OCI-LY1 (cell line): Measurements from ENCODE around the gene ZNF189.

Experiments
- H2AFZ ChIP-seq: fragments of 200-600 bp; sonication (generic), shearing (Covaris generic); 2 replicates; pipeline ENCODE4 v1.6.0; 2014; ENCODE audit warnings: antibody characterized with exemption, mild to moderate bottlenecking, low read length
- H3F3A ChIP-seq: fragments of 200-600 bp; sonication (generic), shearing (Covaris generic); 2 replicates; pipeline ENCODE4 v1.6.0; 2014; ENCODE audit warnings: mild to moderate bottlenecking, antibody characterized with exemption, low read length, moderate library complexity; ENCODE audit not compliant: insufficient read depth
- H3K27ac ChIP-seq: fragments of 200-600 bp; sonication (generic); 2 replicates; pipeline ENCODE4 v1.5.1; 2014; ENCODE audit warnings: low read length, mixed run types, mild to moderate bottlenecking, low read depth; ENCODE audit not compliant: poor library complexity, severe bottlenecking
- H3K27me3 ChIP-seq: fragments of 200-600 bp; sonication (generic); 2 replicates; pipeline ENCODE4 v1.6.0; 2014; ENCODE audit warnings: antibody characterized with exemption, mild to moderate bottlenecking, low read length, moderate library complexity; ENCODE audit not compliant: insufficient read depth
- H3K36me3 ChIP-seq: fragments of 200-600 bp; sonication (generic); 2 replicates; pipeline ENCODE4 v1.6.1; 2014; ENCODE audit warnings: mild to moderate bottlenecking, antibody characterized with exemption, low read length, moderate library complexity, mixed read lengths; ENCODE audit not compliant: insufficient read depth
- H3K4me1 ChIP-seq: fragments of 200-600 bp; sonication (generic); 2 replicates; pipeline ENCODE4 v1.5.1; 2014; ENCODE audit warnings: mild to moderate bottlenecking, low read length, moderate library complexity; ENCODE audit not compliant: insufficient read depth, severe bottlenecking
- H3K4me2 ChIP-seq: fragments of 200-600 bp; sonication (generic), shearing (Covaris generic); 2 replicates; pipeline ENCODE4 v1.6.1; 2014; ENCODE audit warnings: low read length
- H3K4me3 ChIP-seq: fragments of 200-600 bp; sonication (generic); 2 replicates; pipeline ENCODE4 v1.5.1; 2014; ENCODE audit warnings: low read length, low read depth, mild to moderate bottlenecking, mixed read lengths; ENCODE audit not compliant: poor library complexity, severe bottlenecking
- H3K79me2 ChIP-seq: fragments of 200-600 bp; shearing (Covaris generic); 2 replicates; pipeline ENCODE4 v1.6.1; 2016; ENCODE audit warnings: mixed run types, low read length, mixed read lengths; ENCODE audit not compliant: insufficient read depth
- H3K9ac ChIP-seq: fragments of 200-600 bp; sonication (generic), shearing (Covaris generic); 2 replicates; pipeline ENCODE4 v1.6.1; 2014; ENCODE audit warnings: mild to moderate bottlenecking, low read length, mixed read lengths
- H3K9me2 ChIP-seq: fragments of 200-600 bp; sonication (generic), shearing (Covaris generic); 2 replicates; pipeline ENCODE4 v1.6.1; 2014; ENCODE audit warnings: low read depth, mild to moderate bottlenecking, low read length, mixed read lengths
- H3K9me3 ChIP-seq: fragments of 200-600 bp; shearing (Covaris generic); 2 replicates; pipeline ENCODE4 v1.6.1; 2014; ENCODE audit warnings: low read length, mixed read lengths
- H4K20me1 ChIP-seq: fragments of 200-600 bp; sonication (generic), shearing (Covaris generic); 2 replicates; pipeline ENCODE4 v1.6.0; 2016; ENCODE audit warnings: mild to moderate bottlenecking, low read length; ENCODE audit not compliant: insufficient read depth
- CTCF ChIP-seq: fragments of 200-600 bp; sonication (generic), shearing (Covaris generic); IDR thresholded peaks from 2 replicates; pipeline ENCODE4 v1.5.1; 2017; ENCODE audit warnings: mild to moderate bottlenecking, antibody characterized with exemption, low read length, moderate library complexity, mixed read lengths
- EZH2 ChIP-seq: fragments of 200-600 bp; sonication (generic), shearing (Covaris generic); IDR thresholded peaks from 2 replicates; pipeline ENCODE4 v1.8.0; 2017; ENCODE audit warnings: borderline replicate concordance, mixed run types, mild to moderate bottlenecking, antibody characterized with exemption, low read length, moderate library complexity, mixed read lengths

The ZNF189 gene

GRCh38 chr9:101398068-101398929 lies at the start of gene ZNF189, which contains the start of gene MRPL50:
Gene ZNF189, plus strand, starts transcription at chr9:101398851. Its CDS starts 306 bp downstream, at chr9:101399157.
Gene MRPL50, minus strand, starts transcription at chr9:101398618. Its CDS starts 26 bp downstream, at chr9:101398592.
- H3K27ac ChIP-seq = peak within 1 kb of the TSS; percentile 30
- no peaks in the 10 kb centered on the region for H3K9me2 ChIP-seq
- no peaks in the 10 kb centered on the region for H3F3A ChIP-seq
- H3K4me3 ChIP-seq = peak within 1 kb of the TSS; percentile 86
- H3K79me2 ChIP-seq = peaks cover 60% of the 10 kb centered on the region
- H3K4me1 ChIP-seq = peaks cover 20% of the 10 kb centered on the region
- peak within 1 kb of the TSS; percentile 90 for H3K4me2 ChIP-seq
- no peaks in the 10 kb centered on the region for H3K27me3 ChIP-seq
- peaks cover 72% of the 10 kb centered on the region for H3K36me3 ChIP-seq
- 0 out of 2 replicates have a peak within 1 kb of the TSS, but pooled peaks have one; percentile 11 for H2AFZ ChIP-seq
- no peak for TF ChIP-seq CTCF
- TF ChIP-seq EZH2 = no peak
- H3K9me3 ChIP-seq = peaks cover 11% of the 10 kb centered on the region
- peak within 1 kb of the TSS; percentile 90 for H3K9ac ChIP-seq
- H4K20me1 ChIP-seq = no peaks in the 10 kb centered on the region

- Histone ChIP-seq H3K9me3 (no peaks in the 10 kb centered on the region), H3K4me2 (no peak overlapping the region), H3K9me2 (no peaks in the 10 kb centered on the region), H3F3A (no peaks in the 10 kb centered on the region), H4K20me1 (no peaks in the 10 kb centered on the region), H3K27me3 (no peaks in the 10 kb centered on the region), H3K9ac (no peak overlapping the region), H3K27ac (no peak overlapping the region), H3K79me2 (no peaks in the 10 kb centered on the region), H3K4me3 (no peak overlapping the region), H3K4me1 (no peaks in the 10 kb centered on the region), H2AFZ (no peak overlapping the region), H3K36me3 (no peaks in the 10 kb centered on the region)
- TF ChIP-seq CTCF (no peak), EZH2 (no peak)
Observed at GRCh38 chr9:101350285-101350684, 48.4 kb upstream of the ZNF189 start.

GRCh38 chr9:101352892-101353463 lies 45.7 kb upstream of the ZNF189 start:
- H4K20me1 ChIP-seq = no peaks in the 10 kb centered on the region
- TF ChIP-seq CTCF = no peak
- TF ChIP-seq EZH2 = no peak
- no peaks in the 10 kb centered on the region for H3F3A ChIP-seq
- H3K9me3 ChIP-seq = no peaks in the 10 kb centered on the region
- no peak overlapping the region for H3K27ac ChIP-seq
- no peak overlapping the region for H2AFZ ChIP-seq
- H3K79me2 ChIP-seq = no peaks in the 10 kb centered on the region
- H3K4me3 ChIP-seq = no peak overlapping the region
- no peaks in the 10 kb centered on the region for H3K36me3 ChIP-seq
- no peaks in the 10 kb centered on the region for H3K9me2 ChIP-seq
- no peak overlapping the region for H3K9ac ChIP-seq
- no peaks in the 10 kb centered on the region for H3K27me3 ChIP-seq
- H3K4me1 ChIP-seq = no peaks in the 10 kb centered on the region
- H3K4me2 ChIP-seq = no peak overlapping the region
